Measurements from ENCODE around the gene WNT3A.
"Not testable (repeated sequence)": the region's sequence is repeated elsewhere in the genome, so short reads cannot be mapped to it uniquely, and the experiment has no call there.

Gene WNT3A

GRCh38 chr1:227961651-227962466, 44.9 kb upstream of the WNT3A start:
- H3K27me3 ChIP-seq (ENCODE audit: insufficient read depth, low read length): no peaks in the 10 kb centered on the region
- no peaks in the 10 kb centered on the region for H3K4me1 ChIP-seq (ENCODE audit: insufficient read depth, low read length, severe bottlenecking)
- no peak for TF ChIP-seq CTCF (IDR thresholded peaks at IDR 0.05; ENCODE audit: low read length)
- TF ChIP-seq EZH2 (IDR thresholded peaks at IDR 0.05; ENCODE audit: borderline replicate concordance, low read length): no peak
- H3K9me2 ChIP-seq (ENCODE audit: low read depth, low read length): no peaks in the 10 kb centered on the region
- no peak overlapping the region for H3K9ac ChIP-seq (ENCODE audit: low read length)
- no peak overlapping the region for H3K4me3 ChIP-seq (ENCODE audit: low read depth, low read length, poor library complexity, severe bottlenecking)
- H3K4me2 ChIP-seq (ENCODE audit: low read length): no peak overlapping the region
- no peaks in the 10 kb centered on the region for H3K36me3 ChIP-seq (ENCODE audit: insufficient read depth, low read length)
- no peak overlapping the region for H2AFZ ChIP-seq (ENCODE audit: low read length)
- H4K20me1 ChIP-seq (ENCODE audit: insufficient read depth, low read length): no peaks in the 10 kb centered on the region
- H3F3A ChIP-seq (ENCODE audit: insufficient read depth, low read length): no peaks in the 10 kb centered on the region
- H3K9me3 ChIP-seq (ENCODE audit: low read length): no peaks in the 10 kb centered on the region
- no peaks in the 10 kb centered on the region for H3K79me2 ChIP-seq (ENCODE audit: insufficient read depth, low read length)
- no peak overlapping the region for H3K27ac ChIP-seq (ENCODE audit: low read depth, low read length, poor library complexity, severe bottlenecking)

GRCh38 chr1:227966733-227967132, 40.1 kb upstream of the WNT3A start:
- H3F3A ChIP-seq (ENCODE audit: insufficient read depth, low read length); H3K27ac ChIP-seq (ENCODE audit: low read depth, low read length, poor library complexity, severe bottlenecking): not testable (repeated sequence)

DNA sequence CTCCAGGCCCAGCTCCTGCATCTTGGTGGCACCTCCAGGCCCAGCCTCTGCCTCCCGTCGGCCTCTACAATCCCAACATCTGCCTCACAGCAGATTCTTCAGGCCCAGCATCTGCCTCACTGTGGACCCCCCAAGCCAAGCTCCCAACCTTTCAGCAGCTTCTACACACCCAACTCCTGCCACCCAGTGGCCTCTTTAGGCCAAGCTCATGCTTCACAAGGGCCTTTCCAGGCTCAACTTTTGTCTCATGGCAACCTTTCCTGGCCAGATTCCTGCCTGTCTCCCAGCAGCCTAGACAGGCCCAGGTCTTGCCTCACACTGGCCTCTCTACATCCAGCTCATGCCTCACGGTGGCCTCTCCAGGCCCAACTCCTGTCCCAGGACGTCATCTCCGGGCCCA, 39.0 kb upstream of the WNT3A start:
- not testable (repeated sequence) for H3K4me1 ChIP-seq (ENCODE audit: insufficient read depth, low read length, severe bottlenecking); H3K36me3 ChIP-seq (ENCODE audit: insufficient read depth, low read length); H3K9me2 ChIP-seq (ENCODE audit: low read depth, low read length); H4K20me1 ChIP-seq (ENCODE audit: insufficient read depth, low read length); H3F3A ChIP-seq (ENCODE audit: insufficient read depth, low read length); H3K27me3 ChIP-seq (ENCODE audit: insufficient read depth, low read length); H3K9me3 ChIP-seq (ENCODE audit: low read length); H3K4me3 ChIP-seq (ENCODE audit: low read depth, low read length, poor library complexity, severe bottlenecking); H3K9ac ChIP-seq (ENCODE audit: low read length); H3K4me2 ChIP-seq (ENCODE audit: low read length); H2AFZ ChIP-seq (ENCODE audit: low read length); H3K27ac ChIP-seq (ENCODE audit: low read depth, low read length, poor library complexity, severe bottlenecking); H3K79me2 ChIP-seq (ENCODE audit: insufficient read depth, low read length)
- TF ChIP-seq CTCF (IDR thresholded peaks at IDR 0.05; ENCODE audit: low read length): peak; percentile 29; the same call in 1 of the 2 replicates

More at GRCh38 chr1:227966733-227967132, 40.1 kb upstream of the WNT3A start:
- not testable (repeated sequence) for H2AFZ ChIP-seq (ENCODE audit: low read length); H3K9ac ChIP-seq (ENCODE audit: low read length); H4K20me1 ChIP-seq (ENCODE audit: insufficient read depth, low read length); H3K4me2 ChIP-seq (ENCODE audit: low read length); H3K36me3 ChIP-seq (ENCODE audit: insufficient read depth, low read length); H3K27me3 ChIP-seq (ENCODE audit: insufficient read depth, low read length); H3K9me3 ChIP-seq (ENCODE audit: low read length); H3K9me2 ChIP-seq (ENCODE audit: low read depth, low read length); H3K4me3 ChIP-seq (ENCODE audit: low read depth, low read length, poor library complexity, severe bottlenecking); H3K4me1 ChIP-seq (ENCODE audit: insufficient read depth, low read length, severe bottlenecking); H3K79me2 ChIP-seq (ENCODE audit: insufficient read depth, low read length)

- not testable (repeated sequence) for H3K27ac ChIP-seq (ENCODE audit: low read depth, low read length, poor library complexity, severe bottlenecking); H3K4me3 ChIP-seq (ENCODE audit: low read depth, low read length, poor library complexity, severe bottlenecking); H3K9ac ChIP-seq (ENCODE audit: low read length); H3K9me3 ChIP-seq (ENCODE audit: low read length); H2AFZ ChIP-seq (ENCODE audit: low read length); H3F3A ChIP-seq (ENCODE audit: insufficient read depth, low read length); H3K9me2 ChIP-seq (ENCODE audit: low read depth, low read length); H3K36me3 ChIP-seq (ENCODE audit: insufficient read depth, low read length); H3K4me1 ChIP-seq (ENCODE audit: insufficient read depth, low read length, severe bottlenecking); H3K27me3 ChIP-seq (ENCODE audit: insufficient read depth, low read length); H3K79me2 ChIP-seq (ENCODE audit: insufficient read depth, low read length); H4K20me1 ChIP-seq (ENCODE audit: insufficient read depth, low read length); H3K4me2 ChIP-seq (ENCODE audit: low read length)
Observed at GRCh38 chr1:227970076-227970995, 36.5 kb upstream of the WNT3A start.

DNA sequence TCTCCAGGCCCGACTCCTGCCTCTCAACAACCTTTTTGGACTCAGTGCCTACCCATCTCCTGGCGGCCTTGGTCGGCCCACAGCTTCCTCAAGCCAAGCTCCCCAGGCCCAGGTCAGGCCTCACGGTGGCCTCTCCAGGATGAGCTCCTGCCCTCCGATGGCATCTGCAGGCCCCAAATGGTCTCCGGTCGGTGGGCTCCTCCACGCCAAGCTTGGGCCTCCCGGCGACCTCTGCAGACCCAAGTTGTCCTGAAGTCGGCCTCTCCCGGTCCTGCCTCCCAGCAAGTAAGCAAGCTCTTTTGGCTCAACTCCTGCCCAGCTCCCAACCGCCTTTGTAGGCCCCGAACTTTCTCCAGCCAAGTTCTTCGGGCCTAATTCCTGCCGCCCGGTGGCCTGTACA, 35.6 kb upstream of the WNT3A start:
- not testable (repeated sequence) for H4K20me1 ChIP-seq (ENCODE audit: insufficient read depth, low read length); H3K36me3 ChIP-seq (ENCODE audit: insufficient read depth, low read length); H3K9me3 ChIP-seq (ENCODE audit: low read length); H3K4me1 ChIP-seq (ENCODE audit: insufficient read depth, low read length, severe bottlenecking); H3K4me2 ChIP-seq (ENCODE audit: low read length); H3K9me2 ChIP-seq (ENCODE audit: low read depth, low read length); H3F3A ChIP-seq (ENCODE audit: insufficient read depth, low read length); H3K27ac ChIP-seq (ENCODE audit: low read depth, low read length, poor library complexity, severe bottlenecking); H3K9ac ChIP-seq (ENCODE audit: low read length); H2AFZ ChIP-seq (ENCODE audit: low read length); H3K4me3 ChIP-seq (ENCODE audit: low read depth, low read length, poor library complexity, severe bottlenecking); H3K79me2 ChIP-seq (ENCODE audit: insufficient read depth, low read length); H3K27me3 ChIP-seq (ENCODE audit: insufficient read depth, low read length)

All from OCI-LY1 (cell line).